Activated T-cell treated with anti-CD3 and anti-CD28 coated beads for 24 hours (primary cell): ENCODE measurements around the gene NMNAT3.

ENCODE experiments used
- DNase-seq: peaks from one replicate; pipeline ENCODE4 v3.0.0-alpha.2; 2020; ENCODE audit warnings: low read depth

The NMNAT3 gene

GRCh38 chr3:139541532-139542288 is 136.1 kb downstream of the NMNAT3 start:
- DNase-seq: no peak

DNA sequence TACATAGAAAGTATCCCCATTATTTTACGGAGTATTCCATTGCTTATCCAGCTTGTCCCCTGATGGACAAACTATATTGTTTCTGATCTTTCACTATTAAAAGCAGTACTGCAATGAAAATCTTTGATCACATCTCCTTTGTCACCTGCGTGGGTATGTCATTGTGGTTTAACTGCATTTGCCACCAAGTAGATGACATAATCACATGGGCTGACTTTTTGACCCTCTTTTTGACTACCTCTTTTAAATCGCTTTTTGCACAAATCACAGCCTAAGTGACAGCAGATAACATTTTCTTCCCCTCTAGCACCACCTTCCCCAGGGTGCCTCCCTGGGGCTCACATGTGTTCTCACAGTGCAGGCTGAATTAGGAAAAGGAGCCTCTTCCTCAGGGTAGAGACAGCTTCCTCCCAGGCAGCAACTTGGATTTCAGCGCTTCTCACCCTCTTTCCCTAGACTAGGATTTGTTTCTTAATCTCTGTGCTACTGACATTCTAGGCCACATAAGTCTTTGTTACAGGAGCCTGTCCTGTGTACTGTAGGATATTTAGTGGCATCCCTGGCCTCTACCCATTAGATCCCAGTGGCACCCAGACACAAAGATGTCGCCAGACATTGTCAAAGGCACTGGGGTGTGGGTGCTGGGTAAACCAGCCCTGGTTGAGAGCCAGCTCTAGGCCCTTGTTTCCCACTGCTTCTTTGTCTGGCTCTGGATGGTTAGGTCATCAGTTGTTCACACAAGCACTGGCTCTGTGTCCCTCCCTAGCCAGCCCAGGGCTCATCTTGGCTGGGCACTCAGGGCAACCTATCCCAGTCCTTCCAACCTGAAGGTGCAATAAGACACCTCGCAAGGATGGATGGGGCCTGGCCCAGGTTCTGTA is 136.9 kb downstream of the NMNAT3 start:
- DNase-seq: no peak

DNA sequence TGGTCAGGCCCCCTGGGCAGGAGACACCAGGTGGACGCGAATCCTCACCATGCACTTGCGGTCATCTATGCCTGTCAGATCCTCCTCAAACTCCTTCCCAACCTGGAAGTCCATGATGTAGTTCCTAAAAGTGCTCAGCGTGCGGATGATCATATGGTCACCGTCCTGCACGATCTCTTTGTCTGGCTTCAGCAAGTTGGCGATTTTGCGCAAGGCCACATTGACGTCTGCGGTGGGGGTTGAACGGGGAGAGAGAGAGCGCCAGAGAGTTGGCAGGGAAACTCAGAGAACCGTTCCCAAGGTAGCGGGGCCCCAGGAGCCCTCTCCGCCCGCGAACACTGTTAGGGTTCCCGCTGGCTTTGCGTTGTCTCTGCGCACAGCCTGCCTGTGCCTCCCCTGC is 139.0 kb downstream of the NMNAT3 start:
- DNase-seq: no peak

GRCh38 chr3:139537795-139538621 is 139.8 kb downstream of the NMNAT3 start:
- DNase-seq: no peak

DNA sequence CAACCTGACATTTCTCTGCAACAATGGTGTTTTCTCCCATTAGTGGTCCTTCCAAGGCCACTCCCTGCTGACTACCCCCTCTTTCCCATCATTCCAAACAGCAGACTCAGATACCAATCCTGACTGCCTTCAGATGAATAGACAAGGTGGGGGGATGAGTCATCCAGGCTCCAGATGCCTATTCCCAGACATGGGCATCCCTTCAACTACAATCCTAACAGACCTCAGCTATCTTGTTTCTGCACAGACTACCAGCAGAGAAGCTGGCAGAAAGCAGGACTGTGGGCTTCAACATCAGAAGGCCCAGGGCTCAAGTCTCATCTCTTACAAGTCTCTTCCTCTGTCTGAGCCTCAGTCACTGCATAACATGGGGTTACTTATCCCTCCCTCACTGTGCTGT is 140.4 kb downstream of the NMNAT3 start:
- DNase-seq: no peak

GRCh38 chr3:139534992-139535879 is 142.5 kb downstream of the NMNAT3 start:
- DNase-seq: no peak

GRCh38 chr3:139534455-139534812 is 143.3 kb downstream of the NMNAT3 start:
- DNase-seq: no peak

DNA sequence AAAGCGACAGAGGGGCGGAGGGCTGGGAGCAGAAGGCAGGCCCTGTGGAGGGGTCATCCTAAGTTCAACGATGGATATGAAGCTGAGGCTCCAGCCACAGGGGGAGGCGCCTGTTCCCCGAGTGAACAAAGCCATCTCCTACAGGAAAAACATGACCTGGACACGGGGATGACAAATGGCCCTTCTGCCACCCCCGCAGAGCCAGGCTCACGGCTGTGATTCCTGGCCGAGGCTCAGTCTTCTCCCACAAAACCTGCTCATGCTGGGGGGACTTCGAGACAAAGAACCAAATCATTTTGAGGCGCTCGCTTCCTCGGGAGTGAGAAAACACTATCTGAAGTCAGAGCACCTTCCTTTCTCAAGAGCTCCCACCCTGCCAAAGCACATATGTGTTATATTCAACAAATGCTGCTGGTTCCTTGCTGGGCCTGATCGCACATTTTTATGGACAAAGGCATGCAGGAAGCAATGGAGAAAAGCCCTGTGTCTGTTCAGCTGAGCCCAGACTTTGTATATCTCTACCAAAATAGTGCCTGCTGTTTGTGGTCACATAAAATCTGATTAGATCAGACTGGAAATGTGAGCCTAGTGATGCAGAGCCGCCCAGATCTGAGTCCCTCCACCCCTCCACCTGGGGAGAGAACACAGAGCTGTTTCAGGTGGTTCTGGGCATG is 143.9 kb downstream of the NMNAT3 start:
- DNase-seq: no peak

GRCh38 chr3:139532976-139533375 is 144.8 kb downstream of the NMNAT3 start:
- DNase-seq: no peak

- DNase-seq: no peak
These were observed 147.1 kb downstream of the NMNAT3 start for GRCh38 chr3:139530717-139531116.

DNA sequence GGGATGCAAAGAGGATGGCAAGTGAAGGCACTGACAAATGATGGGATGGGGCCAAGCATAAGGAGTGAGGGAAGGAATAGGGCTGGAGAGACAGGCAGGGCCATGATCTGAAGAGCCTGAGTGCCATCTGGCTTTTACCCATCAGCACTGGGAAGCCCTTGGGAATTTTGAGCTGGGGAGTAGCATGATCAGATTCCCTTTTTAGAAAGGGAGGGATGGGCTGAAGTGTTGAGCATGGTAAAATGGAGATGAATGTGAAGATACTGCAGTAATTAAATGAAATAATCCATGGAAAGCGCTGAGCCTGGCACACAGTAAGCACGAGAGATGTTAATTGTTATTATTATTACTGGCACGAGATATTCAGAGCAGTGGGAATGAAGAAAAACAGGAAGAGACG is 148.1 kb downstream of the NMNAT3 start:
- DNase-seq: no peak

- DNase-seq: no peak
These were observed 148.8 kb downstream of the NMNAT3 start for GRCh38 chr3:139528924-139529323.

- DNase-seq: no peak
These were observed 149.5 kb downstream of the NMNAT3 start for GRCh38 chr3:139528281-139528680.

DNA sequence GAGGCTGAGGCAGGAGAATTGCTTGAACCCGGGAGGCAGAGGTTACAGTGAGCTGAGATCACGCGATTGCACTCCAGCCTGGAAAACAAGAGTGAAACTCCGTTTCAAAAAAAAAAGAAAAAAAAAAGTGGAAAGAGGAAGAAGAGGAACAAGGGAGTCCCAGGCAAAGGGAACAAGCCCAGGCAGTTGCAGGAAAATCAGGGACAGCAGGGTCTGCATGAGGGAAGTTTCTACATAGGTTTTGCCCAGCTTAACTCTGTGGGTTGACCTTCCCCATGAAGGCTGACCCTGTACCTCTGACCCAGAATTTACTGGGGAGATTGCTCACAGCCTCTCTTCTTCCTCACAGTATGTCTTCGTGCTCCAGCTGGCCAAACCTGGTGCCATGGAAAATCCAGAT is 150.5 kb downstream of the NMNAT3 start:
- DNase-seq: no peak

DNA sequence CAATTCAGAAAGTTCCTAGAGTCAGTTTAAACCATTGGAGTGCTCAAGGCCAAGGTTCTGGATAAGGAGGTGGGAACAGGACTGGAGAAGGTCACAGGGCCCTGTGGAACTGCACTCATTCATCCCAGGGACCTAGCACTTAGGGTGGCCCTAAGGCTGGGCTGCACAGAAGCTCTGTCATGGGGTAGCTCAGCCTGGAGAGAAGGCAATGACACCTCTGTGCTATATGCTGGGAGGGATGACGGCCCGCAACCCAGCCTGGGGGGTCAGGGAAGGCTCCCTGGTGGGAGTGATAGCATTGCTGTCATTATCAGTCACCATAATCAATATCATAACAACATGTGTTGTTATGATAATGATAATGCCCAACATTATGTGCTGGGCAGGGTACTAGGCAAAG is 151.6 kb downstream of the NMNAT3 start:
- no peak for DNase-seq

DNA sequence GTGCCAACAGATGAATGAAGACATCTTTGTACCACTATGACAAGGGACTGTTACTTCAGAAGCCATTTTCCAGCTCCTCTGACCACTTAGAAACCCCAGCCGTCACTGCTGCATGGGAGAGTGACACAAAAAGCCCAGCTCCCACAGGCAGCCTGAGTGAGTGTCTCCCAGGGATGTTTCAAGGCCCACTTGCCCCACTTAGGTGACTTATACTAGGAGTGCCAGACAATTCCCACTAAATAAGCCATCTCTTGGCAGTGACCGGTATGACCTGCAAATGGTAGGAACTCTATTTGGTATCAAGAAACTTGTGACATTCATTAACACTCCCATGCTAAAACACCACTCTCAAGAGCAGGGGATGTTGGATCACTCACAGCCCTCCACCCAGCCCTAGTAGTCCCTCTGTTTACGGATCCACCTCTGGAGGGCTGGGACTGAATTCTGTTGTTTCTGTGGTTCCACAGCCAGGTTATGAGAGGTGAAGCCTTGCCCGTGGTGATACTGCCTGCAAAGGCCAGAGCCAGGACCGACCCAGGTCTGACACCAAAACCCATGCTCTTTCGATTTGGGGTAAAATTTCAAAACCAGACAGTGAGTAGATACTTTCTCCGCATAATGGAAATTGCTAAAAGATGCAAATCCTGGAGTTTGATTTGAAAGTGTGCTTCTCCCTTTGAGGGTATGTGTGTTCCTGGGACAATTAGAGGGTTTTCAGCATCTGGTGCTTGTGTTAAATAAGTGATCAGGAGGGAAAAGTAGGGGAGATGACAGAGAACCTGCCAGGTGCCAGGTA is 152.7 kb downstream of the NMNAT3 start:
- DNase-seq: no peak

DNA sequence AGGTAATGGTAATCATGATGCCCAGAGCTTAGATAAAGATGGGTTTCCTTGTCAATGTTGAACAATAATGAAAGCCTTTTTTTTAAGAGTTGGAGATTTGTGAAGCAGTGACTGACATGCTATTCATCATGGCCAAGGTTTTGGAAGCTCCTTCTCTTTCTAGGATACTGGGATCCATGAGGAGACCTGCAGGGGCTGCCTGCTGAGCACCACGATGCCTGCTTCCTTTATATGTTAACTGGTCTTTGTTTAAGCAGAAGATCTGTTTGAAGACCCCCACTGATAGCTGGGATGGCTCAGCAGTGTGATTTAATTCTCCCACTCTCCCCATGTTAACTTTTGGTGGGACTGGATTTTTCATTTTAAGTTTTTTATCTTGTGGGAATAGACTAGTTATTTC is 154.1 kb downstream of the NMNAT3 start:
- no peak for DNase-seq

- DNase-seq: no peak
These were observed 154.6 kb downstream of the NMNAT3 start for GRCh38 chr3:139523166-139523565.

DNA sequence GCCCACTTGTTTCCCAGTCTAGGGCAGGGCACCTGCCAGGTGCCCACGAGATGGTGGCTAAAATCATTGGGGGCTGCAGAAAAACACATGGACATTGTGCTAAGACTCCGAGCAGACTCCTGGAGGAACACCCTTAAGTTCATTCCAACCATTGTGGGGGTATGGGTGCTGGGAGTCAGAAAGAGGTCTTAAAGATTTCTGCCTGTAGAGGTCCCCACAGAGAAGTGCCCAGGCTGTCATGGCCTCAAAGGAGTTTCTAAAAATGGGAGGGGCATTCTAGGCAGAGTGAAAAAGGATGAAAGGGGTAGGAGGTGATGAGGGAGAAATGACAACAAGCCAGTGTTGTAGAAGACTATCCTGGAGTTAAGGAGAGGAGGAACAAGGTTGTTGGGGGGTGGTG is 155.4 kb downstream of the NMNAT3 start:
- DNase-seq: no peak

GRCh38 chr3:139521816-139522215 is 156.0 kb downstream of the NMNAT3 start:
- DNase-seq: no peak
